Erythroblast (primary cell): ENCODE data around the gene MYZAP.

Source experiments
- DNase-seq, 2 experiments: peaks; one replicate each; lab custom pipeline; 2025; lab: John Stamatoyannopoulos, UW
- GATA1 ChIP-seq: IDR thresholded peaks from 2 replicates; pipeline ENCODE4 v1.6.1; 2011; ENCODE audit warnings: low read depth, mild to moderate bottlenecking, control low read depth, low read length, moderate library complexity
- POLR2A ChIP-seq: IDR thresholded peaks from 2 replicates; pipeline ENCODE4 v1.6.1; 2011; ENCODE audit warnings: mild to moderate bottlenecking, low read length

Gene MYZAP

GRCh38 chr15:57595011-57595866 is 3.5 kb downstream of the MYZAP start:
- no peak for DNase-seq
- TF ChIP-seq POLR2A (no peak), GATA1 (no peak)

- TF ChIP-seq POLR2A = no peak
- no peak for TF ChIP-seq GATA1
Observed at GRCh38 chr15:57596301-57596855, 4.7 kb downstream of the MYZAP start.

GRCh38 chr15:57596978-57597377 is 5.3 kb downstream of the MYZAP start:
- TF ChIP-seq POLR2A (no peak), GATA1 (no peak)
- DNase-seq = no peak

More at GRCh38 chr15:57596301-57596855, 4.7 kb downstream of the MYZAP start:
- no peak for DNase-seq

GRCh38 chr15:57597431-57597830 is 5.7 kb downstream of the MYZAP start:
- TF ChIP-seq GATA1 = no peak
- TF ChIP-seq POLR2A = no peak
- no peak for DNase-seq

- TF ChIP-seq POLR2A = no peak
- TF ChIP-seq GATA1 = no peak
- no peak for DNase-seq
Observed at GRCh38 chr15:57598346-57598745, 6.6 kb downstream of the MYZAP start.

- TF ChIP-seq POLR2A (no peak), GATA1 (no peak)
- no peak for DNase-seq
Observed at GRCh38 chr15:57599296-57599810, 7.6 kb downstream of the MYZAP start.

GRCh38 chr15:57600197-57600596 is 8.5 kb downstream of the MYZAP start:
- DNase-seq = no peak
- TF ChIP-seq GATA1 (no peak), POLR2A (no peak)

GRCh38 chr15:57604507-57604906 is 12.8 kb downstream of the MYZAP start:
- TF ChIP-seq GATA1 = no peak
- no peak for TF ChIP-seq POLR2A
- DNase-seq = no peak

- DNase-seq = no peak
- no peak for TF ChIP-seq POLR2A
- TF ChIP-seq GATA1 = no peak
Observed at GRCh38 chr15:57605491-57605890, 13.8 kb downstream of the MYZAP start.

- TF ChIP-seq POLR2A = no peak
- TF ChIP-seq GATA1 = no peak
Observed at GRCh38 chr15:57606048-57606447, 14.3 kb downstream of the MYZAP start.

GRCh38 chr15:57606816-57607215 is 15.1 kb downstream of the MYZAP start:
- DNase-seq = no peak
- no peak for TF ChIP-seq POLR2A
- TF ChIP-seq GATA1 = no peak

More at GRCh38 chr15:57606048-57606447, 14.3 kb downstream of the MYZAP start:
- no peak for DNase-seq

GRCh38 chr15:57607570-57608000 is 15.9 kb downstream of the MYZAP start:
- TF ChIP-seq POLR2A = no peak
- no peak for TF ChIP-seq GATA1
- no peak for DNase-seq

- no peak for DNase-seq
Observed at GRCh38 chr15:57609805-57610529, 18.3 kb downstream of the MYZAP start.

More at GRCh38 chr15:57609805-57610529, 18.3 kb downstream of the MYZAP start:
- TF ChIP-seq GATA1 = no peak
- TF ChIP-seq POLR2A = no peak
